Measurements from ENCODE around the gene TMEM225B.

GRCh38 chr7:99576251-99576650 is 21.8 kb upstream of the TMEM225B start:
- no peak for TF ChIP-seq GATA2 (IDR thresholded peaks at IDR 0.05; ENCODE audit: low read depth, low read length)
- no peak for TF ChIP-seq GATA3 (IDR thresholded peaks at IDR 0.05; ENCODE audit: low read depth, low read length)
